Measurements from ENCODE around the gene SCN10A. TPM values are rescaled to one million over a fixed set of nuclear protein-coding genes. Genes with fewer than 3 reads are reported as not detected.

Gene SCN10A
- total RNA-seq, 6 experiments from 2014 or later, result not detected

- Histone ChIP-seq H3K4me3 (no peak overlapping the region), H3K4me1 (no peaks in the 10 kb centered on the region), H3K27ac (no peak overlapping the region), H3K9me3 (no peaks in the 10 kb centered on the region), H3K27me3 (no peaks in the 10 kb centered on the region), H3K36me3 (no peaks in the 10 kb centered on the region)
- DNase-seq (no peak), ATAC-seq (no peak)
- WGBS (ENCODE audit: insufficient coverage, low coverage, low lambda C conversion rate, missing lambda C conversion rate), result no CpG with 5 or more reads among the region's 1 CpG
- intact Hi-C loops (cut with DNase I), result no loop called here
- TF ChIP-seq POLR2A (IDR thresholded peaks at IDR 0.05), result no peak
- TF ChIP-seq CTCF (IDR thresholded peaks at IDR 0.05), result no peak
Observed at GRCh38 chr3:38742550-38742949, 73.5 kb downstream of the SCN10A start.

DNA sequence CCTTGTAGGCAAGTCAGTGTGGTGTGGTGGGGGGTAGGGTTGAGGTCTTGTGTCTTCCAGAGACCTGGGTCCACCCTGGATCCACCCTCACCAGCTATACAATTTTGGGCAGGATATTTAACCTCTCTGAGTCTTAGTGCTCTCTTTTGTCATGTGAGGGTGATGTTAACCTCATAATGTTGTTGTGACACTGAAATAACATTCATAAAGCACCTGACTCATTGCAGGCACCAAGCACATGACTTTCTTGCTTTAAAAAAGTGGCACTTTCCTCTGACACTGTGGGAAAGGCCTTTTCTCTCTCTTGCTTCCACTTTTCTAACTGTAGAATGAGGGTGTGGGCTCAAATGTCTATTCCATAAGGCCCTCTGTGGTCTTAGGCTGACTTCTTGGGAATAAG, 75.5 kb downstream of the SCN10A start:
- intact Hi-C loops (cut with DNase I), result no loop called here
- no peaks in the 10 kb centered on the region for H3K9me3 ChIP-seq
- no peaks in the 10 kb centered on the region for H3K36me3 ChIP-seq
- H3K27ac ChIP-seq, result no peak overlapping the region
- ATAC-seq (no peak), DNase-seq (no peak)
- H3K4me3 ChIP-seq, result no peak overlapping the region
- H3K27me3 ChIP-seq, result no peaks in the 10 kb centered on the region
- no peaks in the 10 kb centered on the region for H3K4me1 ChIP-seq
- TF ChIP-seq POLR2A (IDR thresholded peaks at IDR 0.05), result no peak
- no peak for TF ChIP-seq CTCF (IDR thresholded peaks at IDR 0.05)

DNA sequence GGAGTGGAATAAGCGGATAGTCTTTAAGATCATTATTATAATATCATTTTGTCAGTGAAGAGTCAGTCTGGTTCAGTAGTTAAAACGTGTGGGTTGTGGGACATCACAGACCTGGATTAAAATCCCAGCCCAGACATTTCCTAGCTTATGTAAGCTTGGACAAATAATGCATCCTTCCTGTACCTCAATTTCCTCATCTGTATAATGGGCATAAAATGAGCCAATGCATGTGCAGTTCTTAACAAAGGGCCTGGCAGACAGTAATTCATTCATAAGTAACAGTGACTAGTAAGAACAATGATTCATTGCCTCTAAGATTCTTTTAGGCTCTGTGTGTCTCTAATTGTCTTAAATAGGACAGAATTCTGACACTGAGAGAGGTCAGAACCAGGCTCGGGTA, 76.1 kb downstream of the SCN10A start:
- intact Hi-C loops (cut with DNase I), result no loop called here
- Histone ChIP-seq H3K4me3 (no peak overlapping the region), H3K27me3 (no peaks in the 10 kb centered on the region), H3K27ac (no peak overlapping the region), H3K36me3 (no peaks in the 10 kb centered on the region), H3K4me1 (no peaks in the 10 kb centered on the region), H3K9me3 (no peaks in the 10 kb centered on the region)
- TF ChIP-seq POLR2A (IDR thresholded peaks at IDR 0.05) (no peak), CTCF (IDR thresholded peaks at IDR 0.05) (no peak)
- DNase-seq, result no peak
- 37% methylated on average over 3 of the region's 3 CpGs for WGBS (ENCODE audit: insufficient coverage, low coverage, low lambda C conversion rate, missing lambda C conversion rate)
- ATAC-seq, result no peak

DNA sequence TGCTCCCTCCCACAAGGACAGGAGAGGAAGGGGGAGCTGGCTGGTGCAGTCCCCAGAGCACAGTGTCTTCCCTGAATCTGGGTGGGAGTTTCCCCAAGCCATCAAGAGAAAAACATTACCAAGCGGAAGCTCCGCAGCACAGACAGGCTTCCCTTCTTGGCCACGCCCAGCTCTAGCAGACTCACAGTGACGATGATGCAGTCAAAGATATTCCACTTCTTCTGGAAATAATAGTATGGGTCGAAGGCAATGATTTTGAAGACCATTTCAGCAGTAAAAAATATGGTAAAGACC, 76.7 kb downstream of the SCN10A start:
- no peak for ATAC-seq
- Histone ChIP-seq H3K9me3 (no peaks in the 10 kb centered on the region), H3K4me3 (no peak overlapping the region)

More for the DNA sequence above, 76.7 kb downstream of the SCN10A start:
- 31% methylated on average over 2 of the region's 5 CpGs for WGBS (ENCODE audit: insufficient coverage, low coverage, low lambda C conversion rate, missing lambda C conversion rate)
- intact Hi-C loops (cut with DNase I), result no loop called here
- H3K4me1 ChIP-seq, result no peaks in the 10 kb centered on the region
- no peaks in the 10 kb centered on the region for H3K36me3 ChIP-seq
- TF ChIP-seq POLR2A (IDR thresholded peaks at IDR 0.05), result no peak
- TF ChIP-seq CTCF (IDR thresholded peaks at IDR 0.05), result no peak
- H3K27me3 ChIP-seq, result no peaks in the 10 kb centered on the region
- H3K27ac ChIP-seq, result no peak overlapping the region
- DNase-seq, result no peak

Measured in right lobe of liver (tissue), 6 donors.